WI38 (cell line): ENCODE results near the gene CACNG5.

ENCODE experiments used
- H3K4me3 ChIP-seq: 2 replicates; pipeline ENCODE4 v1.5.1; 2011; ENCODE audit warnings: low read depth, mild to moderate bottlenecking, control low read depth, low read length
- TF ChIP-seq, protein P1 (sequence below): IDR thresholded peaks from 2 replicates; pipeline ENCODE4 v1.5.1; 2012; ENCODE audit warnings: low read depth, mild to moderate bottlenecking, control low read depth, low read length

Gene CACNG5

DNA sequence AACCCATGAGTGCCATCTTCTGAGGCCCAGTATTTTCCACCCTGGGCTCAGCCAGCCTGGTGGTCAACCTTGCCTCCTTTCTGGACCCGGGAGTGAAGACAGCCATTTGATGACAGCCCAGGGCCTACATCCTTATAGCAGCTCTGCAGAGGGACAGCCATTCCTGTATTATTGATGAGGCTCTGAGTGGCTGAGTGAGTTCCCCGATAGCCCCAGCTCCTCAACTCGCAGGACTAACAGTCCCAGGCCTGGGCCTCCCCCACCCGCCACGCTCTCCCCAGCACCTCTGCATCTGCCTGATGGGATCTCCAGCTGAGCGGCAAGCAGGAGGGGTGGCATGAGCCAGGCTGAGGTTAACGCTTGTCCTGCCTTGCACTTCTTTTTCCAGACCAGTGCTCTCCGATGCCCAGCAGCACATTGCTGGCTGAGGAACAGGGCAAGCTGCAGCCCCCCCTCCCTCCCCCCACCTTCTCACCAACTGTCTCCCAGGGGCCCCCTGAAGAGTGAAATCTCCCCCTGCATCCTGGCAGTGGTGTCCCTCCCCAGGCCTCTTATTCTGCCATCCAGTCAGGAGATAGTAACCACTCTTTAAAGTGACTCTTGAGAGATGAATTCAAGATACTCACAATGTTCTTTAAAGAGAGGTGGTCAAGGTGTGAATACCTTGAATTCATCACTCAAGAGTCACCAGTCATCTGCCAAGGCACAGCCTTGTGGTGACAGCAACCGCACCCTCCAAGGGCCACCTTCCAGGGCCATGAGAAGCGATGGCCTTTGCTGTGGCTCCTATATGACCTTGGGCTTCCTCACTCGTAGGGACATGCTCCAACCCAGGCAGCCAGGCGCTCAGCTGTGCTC, 23.5 kb downstream of the CACNG5 start:
- TF ChIP-seq, protein P1, sequence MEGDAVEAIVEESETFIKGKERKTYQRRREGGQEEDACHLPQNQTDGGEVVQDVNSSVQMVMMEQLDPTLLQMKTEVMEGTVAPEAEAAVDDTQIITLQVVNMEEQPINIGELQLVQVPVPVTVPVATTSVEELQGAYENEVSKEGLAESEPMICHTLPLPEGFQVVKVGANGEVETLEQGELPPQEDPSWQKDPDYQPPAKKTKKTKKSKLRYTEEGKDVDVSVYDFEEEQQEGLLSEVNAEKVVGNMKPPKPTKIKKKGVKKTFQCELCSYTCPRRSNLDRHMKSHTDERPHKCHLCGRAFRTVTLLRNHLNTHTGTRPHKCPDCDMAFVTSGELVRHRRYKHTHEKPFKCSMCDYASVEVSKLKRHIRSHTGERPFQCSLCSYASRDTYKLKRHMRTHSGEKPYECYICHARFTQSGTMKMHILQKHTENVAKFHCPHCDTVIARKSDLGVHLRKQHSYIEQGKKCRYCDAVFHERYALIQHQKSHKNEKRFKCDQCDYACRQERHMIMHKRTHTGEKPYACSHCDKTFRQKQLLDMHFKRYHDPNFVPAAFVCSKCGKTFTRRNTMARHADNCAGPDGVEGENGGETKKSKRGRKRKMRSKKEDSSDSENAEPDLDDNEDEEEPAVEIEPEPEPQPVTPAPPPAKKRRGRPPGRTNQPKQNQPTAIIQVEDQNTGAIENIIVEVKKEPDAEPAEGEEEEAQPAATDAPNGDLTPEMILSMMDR: no peak

GRCh38 chr17:66859353-66859752, 24.4 kb downstream of the CACNG5 start:
- TF ChIP-seq, protein P1: no peak
- no peak overlapping the region for H3K4me3 ChIP-seq

More for the DNA sequence above, 23.5 kb downstream of the CACNG5 start:
- no peak overlapping the region for H3K4me3 ChIP-seq

- H3K4me3 ChIP-seq: no peak overlapping the region
- TF ChIP-seq, protein P1: no peak
Observed at GRCh38 chr17:66860204-66860603, 25.3 kb downstream of the CACNG5 start.

GRCh38 chr17:66863820-66864219, 28.9 kb downstream of the CACNG5 start:
- TF ChIP-seq, protein P1: no peak
- H3K4me3 ChIP-seq: no peak overlapping the region

DNA sequence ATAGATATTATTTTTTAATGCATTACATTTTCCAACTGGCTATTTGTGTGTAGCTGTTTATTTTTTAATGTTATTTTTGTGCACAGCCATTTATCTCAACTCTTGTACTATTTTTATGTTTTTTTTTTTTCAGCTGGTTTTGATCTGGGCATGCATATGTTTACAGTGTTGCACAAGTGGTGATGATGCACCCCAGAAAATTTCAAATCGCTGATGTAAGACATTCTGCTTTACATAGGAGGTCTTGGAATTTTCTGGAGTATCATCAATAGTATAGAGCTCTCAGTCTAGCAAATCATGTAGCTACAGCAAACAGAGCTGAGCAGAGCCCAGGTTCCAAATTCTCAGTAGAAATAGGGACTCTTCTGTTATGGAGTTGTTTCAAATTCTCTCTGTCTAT, 30.2 kb downstream of the CACNG5 start:
- H3K4me3 ChIP-seq: no peak overlapping the region
- TF ChIP-seq, protein P1: no peak

- no peak overlapping the region for H3K4me3 ChIP-seq
- TF ChIP-seq, protein P1: no peak
Observed at GRCh38 chr17:66873962-66874361, 39.0 kb downstream of the CACNG5 start.

DNA sequence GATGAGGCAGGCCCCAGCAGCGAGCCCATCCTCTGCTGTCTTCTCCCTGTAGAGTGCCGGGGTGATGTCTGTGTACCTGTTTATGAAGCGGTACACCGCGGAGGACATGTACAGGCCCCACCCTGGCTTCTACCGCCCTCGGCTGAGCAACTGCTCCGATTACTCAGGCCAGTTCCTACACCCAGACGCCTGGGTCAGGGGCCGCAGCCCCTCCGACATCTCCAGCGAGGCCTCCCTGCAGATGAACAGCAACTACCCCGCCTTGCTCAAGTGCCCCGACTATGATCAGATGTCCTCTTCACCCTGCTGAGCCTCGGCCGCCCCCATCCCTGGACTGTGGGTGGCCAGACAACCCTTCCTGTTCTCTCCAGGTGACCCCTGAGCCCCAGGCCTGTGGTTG, 50.0 kb downstream of the CACNG5 start:
- H3K4me3 ChIP-seq: no peak overlapping the region
- TF ChIP-seq, protein P1: no peak
